Tibial nerve (tissue), 4 donors: ENCODE data around the gene PITRM1.

Experiments used
- EP300 ChIP-seq, 2 donors: sonication (generic); formaldehyde crosslinking; IDR thresholded peaks; one replicate each; pipeline ENCODE4 v1.6.1; 2017; ENCODE audit warnings: antibody characterized with exemption in 2 of 2, mild to moderate bottlenecking in 1 of 2
- POLR2A ChIP-seq, 2 donors: fragments of 450-650 bp; IDR thresholded peaks; one replicate each; pipeline ENCODE4 v1.6.1; 2017; ENCODE audit warnings: antibody characterized with exemption in 2 of 2, mild to moderate bottlenecking in 2 of 2, moderate library complexity in 2 of 2
- TF ChIP-seq, protein P1 (sequence below), 5 experiments: fragments of 200-600 bp in 3 of 5; fragments of 450-650 bp in 2 of 5; sonication (generic) in 3 of 5; IDR thresholded peaks; one replicate each; pipeline ENCODE4 v1.5.1; 2016 to 2019; ENCODE audit warnings: antibody characterized with exemption in 5 of 5, mild to moderate bottlenecking in 3 of 5, moderate library complexity in 2 of 5

DNA sequence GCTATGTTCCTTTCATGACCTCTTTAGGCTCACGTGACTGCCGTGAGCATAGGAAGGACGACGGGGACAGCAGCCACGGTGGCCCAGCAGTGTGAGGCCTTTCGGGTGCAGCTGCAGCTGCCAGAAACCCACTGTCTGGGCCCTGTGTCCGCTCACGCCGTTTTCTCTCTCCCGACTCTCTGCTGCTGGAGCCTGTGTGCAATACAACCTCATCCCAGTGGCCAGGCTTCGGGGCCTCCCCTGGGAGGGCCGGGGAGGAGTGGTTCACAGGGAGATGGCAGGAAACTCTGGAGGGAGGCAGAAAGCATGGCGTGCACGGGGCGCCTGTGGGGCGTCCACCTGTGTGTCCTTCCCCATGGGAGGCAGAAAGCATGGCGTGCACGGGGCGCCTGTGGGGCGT, 66.7 kb downstream of the PITRM1 start:
- TF ChIP-seq, protein P1, sequence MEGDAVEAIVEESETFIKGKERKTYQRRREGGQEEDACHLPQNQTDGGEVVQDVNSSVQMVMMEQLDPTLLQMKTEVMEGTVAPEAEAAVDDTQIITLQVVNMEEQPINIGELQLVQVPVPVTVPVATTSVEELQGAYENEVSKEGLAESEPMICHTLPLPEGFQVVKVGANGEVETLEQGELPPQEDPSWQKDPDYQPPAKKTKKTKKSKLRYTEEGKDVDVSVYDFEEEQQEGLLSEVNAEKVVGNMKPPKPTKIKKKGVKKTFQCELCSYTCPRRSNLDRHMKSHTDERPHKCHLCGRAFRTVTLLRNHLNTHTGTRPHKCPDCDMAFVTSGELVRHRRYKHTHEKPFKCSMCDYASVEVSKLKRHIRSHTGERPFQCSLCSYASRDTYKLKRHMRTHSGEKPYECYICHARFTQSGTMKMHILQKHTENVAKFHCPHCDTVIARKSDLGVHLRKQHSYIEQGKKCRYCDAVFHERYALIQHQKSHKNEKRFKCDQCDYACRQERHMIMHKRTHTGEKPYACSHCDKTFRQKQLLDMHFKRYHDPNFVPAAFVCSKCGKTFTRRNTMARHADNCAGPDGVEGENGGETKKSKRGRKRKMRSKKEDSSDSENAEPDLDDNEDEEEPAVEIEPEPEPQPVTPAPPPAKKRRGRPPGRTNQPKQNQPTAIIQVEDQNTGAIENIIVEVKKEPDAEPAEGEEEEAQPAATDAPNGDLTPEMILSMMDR (IDR thresholded peaks at IDR 0.05): no peak
- TF ChIP-seq POLR2A (IDR thresholded peaks at IDR 0.05): no peak
- no peak for TF ChIP-seq EP300 (IDR thresholded peaks at IDR 0.05)
